ENCODE measurements around the gene MCOLN3.
"Not testable (repeated sequence)": the region's sequence is repeated elsewhere in the genome, so short reads cannot be mapped to it uniquely, and the experiment has no call there.

DNA sequence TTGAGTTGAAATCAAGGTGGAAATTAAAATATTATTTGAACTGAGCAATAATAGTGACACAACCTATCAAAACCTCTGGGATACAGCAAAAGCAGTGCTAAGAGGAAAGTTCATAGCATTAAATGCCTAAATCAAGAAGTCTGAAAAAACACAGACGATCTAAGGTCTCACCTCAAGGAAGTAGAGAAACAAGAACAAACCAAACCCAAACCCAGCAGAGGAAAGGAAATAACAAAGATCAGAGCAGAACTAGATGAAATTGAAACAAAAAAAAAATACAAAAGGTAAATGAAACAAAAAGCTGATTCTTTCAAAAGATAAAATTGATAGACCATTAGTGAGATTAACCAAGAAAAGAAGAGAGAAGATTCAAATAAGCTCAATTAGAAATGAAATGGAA, 42.7 kb downstream of the MCOLN3 start:
- TF ChIP-seq, protein P1, sequence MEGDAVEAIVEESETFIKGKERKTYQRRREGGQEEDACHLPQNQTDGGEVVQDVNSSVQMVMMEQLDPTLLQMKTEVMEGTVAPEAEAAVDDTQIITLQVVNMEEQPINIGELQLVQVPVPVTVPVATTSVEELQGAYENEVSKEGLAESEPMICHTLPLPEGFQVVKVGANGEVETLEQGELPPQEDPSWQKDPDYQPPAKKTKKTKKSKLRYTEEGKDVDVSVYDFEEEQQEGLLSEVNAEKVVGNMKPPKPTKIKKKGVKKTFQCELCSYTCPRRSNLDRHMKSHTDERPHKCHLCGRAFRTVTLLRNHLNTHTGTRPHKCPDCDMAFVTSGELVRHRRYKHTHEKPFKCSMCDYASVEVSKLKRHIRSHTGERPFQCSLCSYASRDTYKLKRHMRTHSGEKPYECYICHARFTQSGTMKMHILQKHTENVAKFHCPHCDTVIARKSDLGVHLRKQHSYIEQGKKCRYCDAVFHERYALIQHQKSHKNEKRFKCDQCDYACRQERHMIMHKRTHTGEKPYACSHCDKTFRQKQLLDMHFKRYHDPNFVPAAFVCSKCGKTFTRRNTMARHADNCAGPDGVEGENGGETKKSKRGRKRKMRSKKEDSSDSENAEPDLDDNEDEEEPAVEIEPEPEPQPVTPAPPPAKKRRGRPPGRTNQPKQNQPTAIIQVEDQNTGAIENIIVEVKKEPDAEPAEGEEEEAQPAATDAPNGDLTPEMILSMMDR (IDR thresholded peaks at IDR 0.05; ENCODE audit: low read length) = not testable (repeated sequence)
- TF ChIP-seq EZH2 (IDR thresholded peaks at IDR 0.05; ENCODE audit: borderline replicate concordance, low read length) = not testable (repeated sequence)

All from OCI-LY1 (cell line).